ENCODE measurements around the gene SYCE1. TPM values are rescaled to one million over a fixed set of nuclear protein-coding genes. Genes with fewer than 3 reads are reported as not detected.
"Not testable (repeated sequence)": the region's sequence is repeated elsewhere in the genome, so short reads cannot be mapped to it uniquely, and the experiment has no call there.

SYCE1 gene
- total RNA-seq, 1 donor from 2014 or later: 0.87 TPM

- no peaks in the 10 kb centered on the region for H3K36me3 ChIP-seq
- TF ChIP-seq CTCF (IDR thresholded peaks at IDR 0.05): no peak
- peaks cover 30% of the 10 kb centered on the region for H3K27me3 ChIP-seq
- H3K4me3 ChIP-seq: no peak overlapping the region
- intact Hi-C loops (cut with DNase I): no loop called here
- DNase-seq: no peak
- ATAC-seq: no peak
- H3K4me1 ChIP-seq: peaks cover 10% of the 10 kb centered on the region
- H3K9me3 ChIP-seq: no peaks in the 10 kb centered on the region
- H3K27ac ChIP-seq: no peak overlapping the region
These were observed 41.7 kb downstream of the SYCE1 start for GRCh38 chr10:133523631-133524203.

- DNase-seq (peak; percentile 93), ATAC-seq (peak; percentile 100)
- Histone ChIP-seq H3K4me3 (peak overlapping the region; percentile 37), H3K36me3 (no peaks in the 10 kb centered on the region), H3K4me1 (peaks cover 3% of the 10 kb centered on the region), H3K27me3 (no peaks in the 10 kb centered on the region), H3K27ac (no peak overlapping the region), H3K9me3 (no peaks in the 10 kb centered on the region)
- intact Hi-C loops (cut with DNase I): no loop called here
- peak; percentile 83 for TF ChIP-seq CTCF (IDR thresholded peaks at IDR 0.05)
These were observed 45.1 kb downstream of the SYCE1 start for GRCh38 chr10:133520193-133520738.

GRCh38 chr10:133518517-133518916 lies 46.9 kb downstream of the SYCE1 start:
- H3K4me1 ChIP-seq, ATAC-seq: not testable (repeated sequence)

GRCh38 chr10:133516057-133516456 lies 49.3 kb downstream of the SYCE1 start:
- intact Hi-C loops (cut with DNase I): no loop called here
- Histone ChIP-seq H3K36me3 (no peaks in the 10 kb centered on the region), H3K9me3 (no peaks in the 10 kb centered on the region), H3K27ac (no peak overlapping the region), H3K4me1 (peaks cover 3% of the 10 kb centered on the region), H3K4me3 (no peak overlapping the region), H3K27me3 (no peaks in the 10 kb centered on the region)
- no peak for DNase-seq
- no peak for ATAC-seq
- no peak for TF ChIP-seq CTCF (IDR thresholded peaks at IDR 0.05)

More at GRCh38 chr10:133518517-133518916, 46.9 kb downstream of the SYCE1 start:
- H3K4me3 ChIP-seq; DNase-seq; H3K27ac ChIP-seq; H3K36me3 ChIP-seq; intact Hi-C loops (cut with DNase I); H3K27me3 ChIP-seq; H3K9me3 ChIP-seq: not testable (repeated sequence)

GRCh38 chr10:133515471-133515870 lies 49.9 kb downstream of the SYCE1 start:
- H3K36me3 ChIP-seq: no peaks in the 10 kb centered on the region
- no peak for DNase-seq
- no peaks in the 10 kb centered on the region for H3K9me3 ChIP-seq
- intact Hi-C loops (cut with DNase I): no loop called here
- H3K27ac ChIP-seq: no peak overlapping the region
- no peak for ATAC-seq
- H3K27me3 ChIP-seq: no peaks in the 10 kb centered on the region
- H3K4me3 ChIP-seq: no peak overlapping the region
- TF ChIP-seq CTCF (IDR thresholded peaks at IDR 0.05): no peak
- peaks cover 3% of the 10 kb centered on the region for H3K4me1 ChIP-seq

- DNase-seq (no peak), ATAC-seq (no peak)
- intact Hi-C loops (cut with DNase I): no loop called here
- Histone ChIP-seq H3K4me3 (no peak overlapping the region), H3K9me3 (no peaks in the 10 kb centered on the region), H3K4me1 (no peaks in the 10 kb centered on the region), H3K27ac (no peak overlapping the region), H3K36me3 (no peaks in the 10 kb centered on the region), H3K27me3 (no peaks in the 10 kb centered on the region)
- TF ChIP-seq CTCF (IDR thresholded peaks at IDR 0.05): no peak
These were observed 53.4 kb downstream of the SYCE1 start for GRCh38 chr10:133511907-133512528.

All from upper lobe of right lung (tissue), 1 donor.